COLO668 (cell line): ENCODE data around the gene CHD1.

Experiments used
- DNase-seq: peaks from one replicate; lab custom pipeline; 2025; ENCODE audit not compliant: unreplicated experiment; lab: John Stamatoyannopoulos, UW

The CHD1 gene

DNA sequence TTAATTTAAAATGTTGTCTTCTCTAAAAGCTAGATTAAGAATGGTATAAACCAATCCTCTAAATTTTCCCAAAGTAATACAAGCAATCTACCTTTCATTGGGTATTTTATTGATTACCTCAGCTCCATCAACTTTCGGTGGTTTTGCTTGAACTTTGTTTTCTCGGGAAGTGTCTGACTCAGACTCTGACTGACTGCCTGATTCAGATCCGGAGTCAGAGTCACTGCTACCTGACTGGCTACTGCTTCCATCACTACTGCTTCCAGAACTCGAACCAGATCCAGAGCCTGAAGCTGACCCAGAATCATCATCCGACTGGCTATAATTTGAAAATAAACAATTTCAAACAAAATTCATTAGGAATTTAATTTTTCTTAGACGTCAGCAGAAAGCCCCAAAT lies 24.0 kb downstream of the CHD1 start:
- DNase-seq, result no peak

- DNase-seq, result no peak
Measured at GRCh38 chr5:98902733-98903132, 26.1 kb downstream of the CHD1 start.

DNA sequence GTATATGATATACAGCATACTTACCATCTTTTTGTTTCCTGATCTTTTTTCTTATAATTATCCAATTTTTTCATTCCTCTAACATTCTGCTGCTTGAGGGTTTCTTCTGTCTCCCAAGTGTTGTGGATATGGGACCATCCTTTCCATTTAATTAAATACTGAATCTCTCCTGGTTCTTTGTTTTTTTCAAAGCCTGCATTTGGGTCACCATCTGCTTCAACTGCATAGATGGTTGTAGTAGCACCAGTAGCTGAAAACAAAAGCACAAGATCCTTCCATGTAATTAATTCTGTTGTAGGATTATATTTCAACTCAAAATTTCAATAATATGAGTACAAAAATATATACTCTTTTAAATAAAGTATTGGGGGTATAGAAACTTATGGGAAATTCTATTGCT lies 29.4 kb downstream of the CHD1 start:
- DNase-seq, result no peak

- no peak for DNase-seq
Measured at GRCh38 chr5:98898743-98899142, 30.1 kb downstream of the CHD1 start.

GRCh38 chr5:98891591-98891990 lies 37.2 kb downstream of the CHD1 start:
- DNase-seq, result no peak

- DNase-seq, result no peak
Measured at GRCh38 chr5:98880598-98880997, 48.2 kb downstream of the CHD1 start.

- DNase-seq, result no peak
Measured at GRCh38 chr5:98880151-98880550, 48.7 kb downstream of the CHD1 start.

- DNase-seq, result no peak
Measured at GRCh38 chr5:98877600-98877999, 51.2 kb downstream of the CHD1 start.

DNA sequence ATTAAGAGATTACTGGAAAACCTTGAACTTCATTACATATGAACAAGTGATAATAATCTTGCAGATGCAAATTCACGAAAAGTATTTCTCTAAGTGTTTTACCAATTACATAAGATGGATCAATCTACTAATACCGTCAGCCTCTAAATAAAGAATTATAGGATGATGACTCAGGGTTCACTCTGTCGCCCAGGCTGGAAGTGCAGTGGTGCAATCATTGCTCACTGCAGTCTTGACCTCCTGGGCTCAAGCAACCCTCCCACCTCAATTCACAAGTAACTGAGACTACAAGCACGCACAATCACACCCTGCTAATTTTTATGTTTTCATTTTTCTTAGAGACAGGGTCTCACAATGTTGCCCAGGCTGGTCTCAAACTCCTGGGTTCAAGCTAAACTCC lies 56.1 kb downstream of the CHD1 start:
- DNase-seq, result no peak

DNA sequence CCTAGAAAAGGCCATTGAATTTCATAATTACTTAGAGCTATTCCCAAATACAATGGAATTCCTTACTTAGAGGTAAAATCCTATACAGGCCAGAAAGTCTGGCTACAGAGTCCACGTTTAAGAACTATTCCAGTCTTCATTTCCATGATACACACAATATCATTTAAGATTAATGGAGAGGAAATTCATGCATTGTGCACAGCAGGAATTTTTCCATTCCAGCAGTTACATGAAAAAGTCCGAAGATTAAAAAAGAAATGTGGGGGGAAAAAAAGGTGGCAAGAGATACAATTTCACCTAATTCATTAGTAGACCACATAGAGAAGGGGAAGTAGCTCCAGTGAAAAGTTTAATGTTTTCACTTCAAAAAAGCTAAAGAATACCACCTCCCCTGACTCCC lies 63.1 kb downstream of the CHD1 start:
- no peak for DNase-seq

DNA sequence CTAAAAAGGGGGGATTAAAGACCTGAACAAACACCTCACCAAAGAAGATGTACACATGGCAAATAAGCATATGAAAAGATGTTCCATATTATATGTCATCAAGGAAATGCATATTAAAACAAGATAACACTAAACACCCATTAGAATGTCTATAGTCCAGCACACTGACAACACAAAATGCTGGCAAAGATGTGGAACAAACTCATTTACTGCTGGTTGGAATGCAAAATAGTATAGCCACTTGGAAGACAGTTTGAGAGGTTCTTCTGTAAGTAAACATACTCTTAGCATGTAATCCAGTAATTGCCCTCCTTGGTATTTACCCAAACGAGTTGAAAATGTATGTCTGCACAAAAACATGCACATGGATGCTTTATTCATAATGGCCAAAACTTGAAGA lies 81.8 kb downstream of the CHD1 start:
- DNase-seq, result no peak

DNA sequence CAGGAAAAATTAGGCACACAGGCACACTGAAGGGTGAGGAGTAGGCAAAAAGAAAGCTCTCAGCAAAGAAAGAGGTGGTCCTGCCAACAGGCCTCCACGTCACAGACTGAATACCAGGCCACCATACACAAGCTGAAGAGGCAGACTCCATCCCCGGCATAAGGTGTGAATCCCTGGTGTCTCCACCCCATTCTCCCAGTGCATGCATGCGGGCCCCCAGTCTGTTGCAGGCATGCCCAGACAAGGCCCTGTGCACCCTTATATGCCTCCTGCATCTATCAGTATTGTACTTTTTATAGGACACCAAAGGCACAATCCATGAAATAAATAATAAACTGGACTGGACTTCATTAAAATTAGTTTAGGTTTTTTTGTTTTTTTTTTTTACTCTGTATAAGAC lies 82.3 kb downstream of the CHD1 start:
- no peak for DNase-seq

GRCh38 chr5:98845878-98846277 lies 82.9 kb downstream of the CHD1 start:
- no peak for DNase-seq

DNA sequence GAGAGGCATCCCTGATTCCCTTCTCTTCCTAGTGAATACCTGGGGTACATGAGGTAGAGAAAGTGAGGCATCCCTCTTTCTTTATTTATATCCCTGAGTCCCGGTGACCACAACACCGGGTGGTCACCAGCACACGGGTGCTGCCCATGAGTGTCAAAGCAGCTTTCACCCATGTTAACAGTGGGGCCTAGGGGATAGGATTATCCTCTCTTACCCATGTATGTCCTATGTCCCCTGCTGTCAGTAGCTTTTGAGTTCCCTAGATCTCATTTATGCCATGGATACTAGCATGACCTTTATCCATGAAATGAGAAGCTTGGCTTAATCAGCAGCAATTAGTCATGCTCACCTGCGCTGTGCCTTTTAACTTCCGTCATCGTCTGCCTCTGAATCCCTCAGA lies 83.9 kb downstream of the CHD1 start:
- no peak for DNase-seq

DNA sequence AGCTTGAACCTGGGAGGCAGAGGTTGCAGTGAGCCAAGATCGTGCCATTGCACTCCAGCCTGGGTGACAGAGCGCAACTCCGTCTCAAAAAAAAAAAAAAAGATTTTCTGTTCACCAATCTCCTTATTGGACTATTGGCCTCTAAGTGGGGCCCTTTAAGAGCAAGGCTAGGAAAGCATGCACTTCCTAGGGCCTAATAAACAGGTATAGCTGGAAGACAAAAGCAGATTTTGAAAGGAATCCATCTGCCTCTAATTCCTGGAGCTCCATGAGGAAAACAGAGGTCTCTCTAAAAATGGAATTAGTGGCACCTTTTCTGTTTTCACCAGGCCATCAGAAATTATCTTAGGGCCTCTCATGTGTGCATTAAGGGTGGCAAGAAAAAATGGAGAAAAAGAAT lies 85.3 kb downstream of the CHD1 start:
- DNase-seq, result no peak

DNA sequence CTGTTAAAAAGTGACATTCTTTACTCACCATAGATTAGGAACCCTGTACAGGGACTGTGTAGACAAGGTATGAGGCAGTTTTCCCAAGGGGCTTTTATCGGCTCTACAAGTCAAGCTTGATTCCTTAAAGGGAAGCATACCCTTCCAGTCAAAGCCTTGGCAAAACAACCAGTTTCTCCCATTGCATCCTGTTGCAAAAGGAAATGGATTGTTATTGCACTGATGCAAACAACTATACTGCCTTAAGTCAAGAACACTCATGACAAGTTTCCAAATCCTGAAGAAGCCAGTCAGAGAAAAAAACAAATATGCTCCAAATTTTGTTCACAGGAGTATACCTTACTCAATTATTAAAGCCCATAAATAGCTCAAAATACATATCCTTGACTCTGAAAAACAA lies 87.9 kb downstream of the CHD1 start:
- DNase-seq, result no peak

DNA sequence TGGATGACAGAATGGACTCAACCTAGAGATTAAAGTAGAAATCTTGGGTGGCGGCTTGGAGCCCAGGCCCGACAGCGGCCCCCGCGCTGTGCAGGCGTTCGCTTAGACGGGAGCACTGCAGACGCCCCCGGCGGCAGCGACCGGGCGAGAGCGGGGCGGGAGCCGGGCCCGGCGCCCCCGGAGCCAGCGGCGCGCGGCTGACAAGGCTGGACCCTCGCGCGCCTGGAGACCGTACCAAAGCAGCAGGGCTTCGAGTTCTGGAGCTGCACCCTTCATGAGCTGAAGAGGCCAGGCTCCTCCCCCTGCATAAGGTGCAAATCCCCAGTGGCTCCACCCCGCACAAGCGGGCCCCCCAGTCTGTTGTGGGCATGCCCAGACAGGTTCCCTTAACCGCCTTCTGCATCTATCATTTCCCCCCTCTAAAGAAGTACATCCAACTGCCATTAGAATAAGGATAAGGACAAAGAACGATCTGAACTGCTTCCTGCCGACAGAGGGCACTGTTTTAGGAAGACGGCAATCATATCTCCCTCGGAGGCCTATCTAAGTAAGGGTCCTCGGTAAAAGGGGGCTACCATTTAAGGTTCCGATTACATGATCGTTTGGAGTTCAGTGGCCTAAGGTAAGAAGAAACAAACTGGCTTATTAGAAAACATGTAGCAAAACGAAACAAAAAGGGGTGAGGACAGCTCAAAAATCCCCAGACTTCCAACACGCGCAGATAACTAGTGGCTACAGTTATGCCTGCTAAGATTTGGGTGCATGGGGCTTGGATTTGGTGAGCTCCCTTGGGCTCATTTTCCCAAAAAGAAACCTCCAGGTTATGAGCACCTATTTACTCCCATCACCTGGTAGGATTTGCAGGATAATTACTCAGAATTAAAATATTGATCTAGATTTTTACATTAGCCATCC lies 89.1 kb downstream of the CHD1 start:
- DNase-seq, result no peak

DNA sequence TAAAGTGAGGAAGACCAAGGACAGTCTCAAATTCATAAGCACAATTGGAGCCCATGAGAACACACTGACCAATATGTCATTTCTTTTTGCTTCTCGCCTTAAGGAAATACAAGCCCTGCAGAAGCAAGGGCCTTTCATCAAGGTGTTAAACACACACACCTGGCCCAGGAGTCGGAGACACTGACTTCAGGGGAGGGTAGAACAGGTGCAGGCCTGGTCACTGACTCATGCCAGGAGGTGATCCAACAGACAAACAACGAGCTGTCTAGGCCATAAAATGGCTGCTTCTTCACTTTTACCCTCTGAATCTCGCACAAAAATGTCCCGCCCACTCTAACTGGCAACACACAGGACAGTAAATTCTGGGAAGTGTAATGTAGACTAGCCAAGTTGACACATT lies 92.6 kb downstream of the CHD1 start:
- peak; percentile 15 for DNase-seq

GRCh38 chr5:98827588-98828284 lies 101.1 kb downstream of the CHD1 start:
- no peak for DNase-seq

DNA sequence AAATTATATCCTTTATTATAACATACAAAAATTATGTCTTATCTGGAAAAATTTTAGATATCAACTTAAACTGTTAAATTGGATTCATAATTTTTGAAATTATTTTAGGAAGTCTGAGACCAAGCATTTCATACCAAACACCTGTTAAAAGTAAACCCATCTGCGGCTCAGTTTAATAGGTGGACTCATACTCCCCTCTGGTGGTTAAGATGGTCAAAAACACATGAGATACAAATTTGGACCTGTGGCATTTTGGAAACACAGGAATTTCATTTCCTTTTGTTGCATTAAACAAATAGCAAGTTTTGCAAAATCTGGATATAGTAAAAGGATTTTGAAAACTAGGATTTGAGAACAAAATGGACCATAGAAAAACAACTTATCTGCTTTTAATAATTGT lies 101.6 kb downstream of the CHD1 start:
- peak; percentile 1 for DNase-seq

DNA sequence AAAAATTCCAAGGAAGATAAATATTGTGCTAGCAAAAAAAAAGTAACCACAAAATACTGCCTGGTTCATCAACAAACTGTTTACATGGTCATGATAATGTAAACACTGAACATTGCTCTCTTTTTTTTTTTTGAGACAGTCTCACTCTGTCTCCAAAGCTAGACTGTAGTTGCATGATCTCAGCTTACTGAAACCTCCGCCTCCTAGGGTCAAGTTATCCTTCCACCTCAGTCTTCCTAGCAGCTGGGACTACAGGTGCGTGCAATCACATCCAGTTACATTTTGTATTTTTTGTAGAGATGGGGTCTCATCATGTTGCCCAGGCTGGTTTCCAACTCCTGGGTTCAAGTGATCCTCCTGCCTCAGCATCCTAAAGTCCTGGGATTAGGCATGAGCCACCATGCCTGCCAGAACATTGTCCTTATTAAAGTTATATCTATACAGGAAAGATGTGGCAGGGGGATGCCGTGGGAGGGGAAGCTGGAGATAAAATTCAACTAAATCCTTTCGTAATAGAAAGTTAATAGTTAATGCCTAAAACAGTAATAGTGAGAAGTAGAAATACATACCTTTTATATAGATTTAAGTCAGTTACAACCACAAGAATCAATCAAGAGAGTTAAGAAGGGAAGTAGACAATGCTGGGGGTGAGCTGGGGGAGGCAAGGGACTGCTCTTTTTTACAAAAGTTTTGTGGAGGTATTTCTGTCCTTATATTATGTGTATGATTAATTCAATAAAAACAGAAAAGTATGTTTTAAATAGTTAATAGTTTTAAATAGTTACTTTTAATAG lies 103.0 kb downstream of the CHD1 start:
- no peak for DNase-seq
